ENCODE data around the gene CABLES2.

DNA sequence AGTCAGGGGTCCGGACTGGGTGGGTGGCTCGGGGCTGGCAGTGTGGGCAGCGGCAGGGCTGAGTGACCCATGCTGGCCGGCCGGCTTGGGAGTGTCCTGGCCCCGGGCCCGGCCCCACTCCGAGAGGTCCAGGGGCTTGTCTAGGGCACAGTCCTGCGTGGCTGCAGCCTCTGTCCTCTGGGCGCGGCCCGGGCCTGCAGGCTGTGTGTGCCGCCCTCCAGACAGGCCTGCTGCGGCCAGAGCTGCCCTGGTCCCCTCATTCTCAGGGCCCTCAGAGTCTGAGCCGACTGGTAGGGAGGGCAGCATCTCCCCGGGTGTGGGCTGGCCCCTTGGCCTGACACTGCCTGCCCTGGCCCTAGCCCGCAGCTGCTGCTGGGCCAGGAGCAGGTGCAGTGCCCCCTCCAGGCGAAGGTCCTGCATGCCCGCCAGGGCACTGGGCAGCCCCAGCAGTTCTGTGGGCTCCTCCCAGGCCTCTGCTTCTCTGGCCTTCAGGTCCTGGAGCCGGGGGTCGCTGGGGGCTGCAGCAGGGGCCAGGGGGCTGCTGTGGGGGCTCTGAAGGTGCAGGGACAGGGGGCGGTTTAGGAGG lies 6.9 kb upstream of the CABLES2 start:
- TF ChIP-seq ZFP30 (CRISPR knock-in tag; IDR thresholded peaks at IDR 0.05) (no peak), BACH2 (CRISPR knock-in tag; IDR thresholded peaks at IDR 0.05; ENCODE audit: borderline replicate concordance) (no peak), TCF4 (CRISPR knock-in tag; IDR thresholded peaks at IDR 0.05; ENCODE audit: borderline replicate concordance) (no peak), ZNF8 (CRISPR knock-in tag; IDR thresholded peaks at IDR 0.05) (no peak), ISL1 (CRISPR knock-in tag; IDR thresholded peaks at IDR 0.05) (no peak), ZNF565 (CRISPR knock-in tag; conservative IDR thresholded peaks at IDR 0.05; ENCODE audit: low read depth) (no peak), ESRRG (CRISPR knock-in tag; IDR thresholded peaks at IDR 0.05) (no peak), ZC3H10 (CRISPR knock-in tag; IDR thresholded peaks at IDR 0.05) (no peak), SNAI2 (CRISPR knock-in tag; IDR thresholded peaks at IDR 0.05) (no peak)
- TF ChIP-seq, protein P1, sequence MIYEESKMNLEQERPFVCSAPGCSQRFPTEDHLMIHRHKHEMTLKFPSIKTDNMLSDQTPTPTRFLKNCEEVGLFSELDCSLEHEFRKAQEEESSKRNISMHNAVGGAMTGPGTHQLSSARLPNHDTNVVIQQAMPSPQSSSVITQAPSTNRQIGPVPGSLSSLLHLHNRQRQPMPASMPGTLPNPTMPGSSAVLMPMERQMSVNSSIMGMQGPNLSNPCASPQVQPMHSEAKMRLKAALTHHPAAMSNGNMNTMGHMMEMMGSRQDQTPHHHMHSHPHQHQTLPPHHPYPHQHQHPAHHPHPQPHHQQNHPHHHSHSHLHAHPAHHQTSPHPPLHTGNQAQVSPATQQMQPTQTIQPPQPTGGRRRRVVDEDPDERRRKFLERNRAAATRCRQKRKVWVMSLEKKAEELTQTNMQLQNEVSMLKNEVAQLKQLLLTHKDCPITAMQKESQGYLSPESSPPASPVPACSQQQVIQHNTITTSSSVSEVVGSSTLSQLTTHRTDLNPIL (CRISPR knock-in tag; IDR thresholded peaks at IDR 0.05; ENCODE audit: low read depth) = no peak
- TF ChIP-seq, protein P2, sequence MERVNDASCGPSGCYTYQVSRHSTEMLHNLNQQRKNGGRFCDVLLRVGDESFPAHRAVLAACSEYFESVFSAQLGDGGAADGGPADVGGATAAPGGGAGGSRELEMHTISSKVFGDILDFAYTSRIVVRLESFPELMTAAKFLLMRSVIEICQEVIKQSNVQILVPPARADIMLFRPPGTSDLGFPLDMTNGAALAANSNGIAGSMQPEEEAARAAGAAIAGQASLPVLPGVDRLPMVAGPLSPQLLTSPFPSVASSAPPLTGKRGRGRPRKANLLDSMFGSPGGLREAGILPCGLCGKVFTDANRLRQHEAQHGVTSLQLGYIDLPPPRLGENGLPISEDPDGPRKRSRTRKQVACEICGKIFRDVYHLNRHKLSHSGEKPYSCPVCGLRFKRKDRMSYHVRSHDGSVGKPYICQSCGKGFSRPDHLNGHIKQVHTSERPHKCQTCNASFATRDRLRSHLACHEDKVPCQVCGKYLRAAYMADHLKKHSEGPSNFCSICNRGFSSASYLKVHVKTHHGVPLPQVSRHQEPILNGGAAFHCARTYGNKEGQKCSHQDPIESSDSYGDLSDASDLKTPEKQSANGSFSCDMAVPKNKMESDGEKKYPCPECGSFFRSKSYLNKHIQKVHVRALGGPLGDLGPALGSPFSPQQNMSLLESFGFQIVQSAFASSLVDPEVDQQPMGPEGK (CRISPR knock-in tag; IDR thresholded peaks at IDR 0.05; ENCODE audit: borderline replicate concordance) = no peak
- TF ChIP-seq, protein P3, sequence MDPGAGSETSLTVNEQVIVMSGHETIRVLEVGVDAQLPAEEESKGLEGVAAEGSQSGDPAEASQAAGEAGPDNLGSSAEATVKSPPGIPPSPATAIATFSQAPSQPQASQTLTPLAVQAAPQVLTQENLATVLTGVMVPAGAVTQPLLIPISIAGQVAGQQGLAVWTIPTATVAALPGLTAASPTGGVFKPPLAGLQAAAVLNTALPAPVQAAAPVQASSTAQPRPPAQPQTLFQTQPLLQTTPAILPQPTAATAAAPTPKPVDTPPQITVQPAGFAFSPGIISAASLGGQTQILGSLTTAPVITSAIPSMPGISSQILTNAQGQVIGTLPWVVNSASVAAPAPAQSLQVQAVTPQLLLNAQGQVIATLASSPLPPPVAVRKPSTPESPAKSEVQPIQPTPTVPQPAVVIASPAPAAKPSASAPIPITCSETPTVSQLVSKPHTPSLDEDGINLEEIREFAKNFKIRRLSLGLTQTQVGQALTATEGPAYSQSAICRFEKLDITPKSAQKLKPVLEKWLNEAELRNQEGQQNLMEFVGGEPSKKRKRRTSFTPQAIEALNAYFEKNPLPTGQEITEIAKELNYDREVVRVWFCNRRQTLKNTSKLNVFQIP (CRISPR knock-in tag; IDR thresholded peaks at IDR 0.05; ENCODE audit: borderline replicate concordance, low read depth) = no peak
- TF ChIP-seq, protein P4, sequence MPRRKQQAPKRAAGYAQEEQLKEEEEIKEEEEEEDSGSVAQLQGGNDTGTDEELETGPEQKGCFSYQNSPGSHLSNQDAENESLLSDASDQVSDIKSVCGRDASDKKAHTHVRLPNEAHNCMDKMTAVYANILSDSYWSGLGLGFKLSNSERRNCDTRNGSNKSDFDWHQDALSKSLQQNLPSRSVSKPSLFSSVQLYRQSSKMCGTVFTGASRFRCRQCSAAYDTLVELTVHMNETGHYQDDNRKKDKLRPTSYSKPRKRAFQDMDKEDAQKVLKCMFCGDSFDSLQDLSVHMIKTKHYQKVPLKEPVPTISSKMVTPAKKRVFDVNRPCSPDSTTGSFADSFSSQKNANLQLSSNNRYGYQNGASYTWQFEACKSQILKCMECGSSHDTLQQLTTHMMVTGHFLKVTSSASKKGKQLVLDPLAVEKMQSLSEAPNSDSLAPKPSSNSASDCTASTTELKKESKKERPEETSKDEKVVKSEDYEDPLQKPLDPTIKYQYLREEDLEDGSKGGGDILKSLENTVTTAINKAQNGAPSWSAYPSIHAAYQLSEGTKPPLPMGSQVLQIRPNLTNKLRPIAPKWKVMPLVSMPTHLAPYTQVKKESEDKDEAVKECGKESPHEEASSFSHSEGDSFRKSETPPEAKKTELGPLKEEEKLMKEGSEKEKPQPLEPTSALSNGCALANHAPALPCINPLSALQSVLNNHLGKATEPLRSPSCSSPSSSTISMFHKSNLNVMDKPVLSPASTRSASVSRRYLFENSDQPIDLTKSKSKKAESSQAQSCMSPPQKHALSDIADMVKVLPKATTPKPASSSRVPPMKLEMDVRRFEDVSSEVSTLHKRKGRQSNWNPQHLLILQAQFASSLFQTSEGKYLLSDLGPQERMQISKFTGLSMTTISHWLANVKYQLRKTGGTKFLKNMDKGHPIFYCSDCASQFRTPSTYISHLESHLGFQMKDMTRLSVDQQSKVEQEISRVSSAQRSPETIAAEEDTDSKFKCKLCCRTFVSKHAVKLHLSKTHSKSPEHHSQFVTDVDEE (CRISPR knock-in tag; IDR thresholded peaks at IDR 0.05) = no peak

All from SK-N-SH treated with all-trans-retinoic acid at 6 μM for 48 hours (cell line).